ENCODE results near the gene DCXR.
"Not testable (repeated sequence)": the region's sequence is repeated elsewhere in the genome, so short reads cannot be mapped to it uniquely, and the experiment has no call there.

DCXR gene

GRCh38 chr17:82054351-82055022 lies 17.0 kb upstream of the DCXR start:
- no peak for DNase-seq

- DNase-seq: no peak
Measured at GRCh38 chr17:82053556-82054263, 16.2 kb upstream of the DCXR start.

GRCh38 chr17:82053130-82053529 lies 15.6 kb upstream of the DCXR start:
- DNase-seq: no peak

- no peak for DNase-seq
Measured at GRCh38 chr17:82052638-82053059, 15.2 kb upstream of the DCXR start.

GRCh38 chr17:82051776-82052637 lies 14.5 kb upstream of the DCXR start, which contains the start of the genes GPS1 and RFNG:
GPS1 (plus strand) TSS chr17:82051898; CDS start chr17:82051932, 34 bp downstream.
RFNG (minus strand) TSS chr17:82051811; CDS start chr17:82051766, 45 bp downstream.
- DNase-seq: peak; percentile 31

- no peak for DNase-seq
Measured at GRCh38 chr17:82050761-82051641, 13.5 kb upstream of the DCXR start.

GRCh38 chr17:82050152-82050760 lies 12.8 kb upstream of the DCXR start:
- DNase-seq: no peak

GRCh38 chr17:82049521-82049971 lies 12.0 kb upstream of the DCXR start:
- DNase-seq: no peak

- DNase-seq: no peak
Measured at GRCh38 chr17:82049106-82049505, 11.6 kb upstream of the DCXR start.

GRCh38 chr17:82048571-82048971 lies 11.1 kb upstream of the DCXR start:
- DNase-seq: no peak

GRCh38 chr17:82047914-82048570 lies 10.5 kb upstream of the DCXR start:
- DNase-seq: no peak

GRCh38 chr17:82047379-82047778 lies 9.9 kb upstream of the DCXR start:
- DNase-seq: no peak

- DNase-seq: no peak
Measured at GRCh38 chr17:82046903-82047302, 9.4 kb upstream of the DCXR start.

GRCh38 chr17:82045936-82046484 lies 8.5 kb upstream of the DCXR start:
- DNase-seq: no peak

- DNase-seq: no peak
Measured at GRCh38 chr17:82043507-82043906, 6.0 kb upstream of the DCXR start.

- no peak for DNase-seq
Measured at GRCh38 chr17:82042649-82043048, 5.2 kb upstream of the DCXR start.

- DNase-seq: no peak
Measured at GRCh38 chr17:82041144-82041814, 3.8 kb upstream of the DCXR start.

GRCh38 chr17:82039695-82040299 lies 2.3 kb upstream of the DCXR start:
- no peak for DNase-seq

GRCh38 chr17:82038796-82039409 lies 1.4 kb upstream of the DCXR start:
- DNase-seq: not testable (repeated sequence)

GRCh38 chr17:82037889-82038195 lies 345 bp upstream of the DCXR start:
- DNase-seq: no peak

All from SHP77 treated with DMSO at 0.1 percent for 48 hours (cell line).